ENCODE results near the gene ERF.

ERF gene

GRCh38 chr19:42242069-42242511 is 12.8 kb downstream of the ERF start:
- peak; percentile 15 for DNase-seq (ENCODE audit: low spot score)

- no peak for DNase-seq (ENCODE audit: low spot score)
Observed at GRCh38 chr19:42241279-42241678, 13.6 kb downstream of the ERF start.

DNA sequence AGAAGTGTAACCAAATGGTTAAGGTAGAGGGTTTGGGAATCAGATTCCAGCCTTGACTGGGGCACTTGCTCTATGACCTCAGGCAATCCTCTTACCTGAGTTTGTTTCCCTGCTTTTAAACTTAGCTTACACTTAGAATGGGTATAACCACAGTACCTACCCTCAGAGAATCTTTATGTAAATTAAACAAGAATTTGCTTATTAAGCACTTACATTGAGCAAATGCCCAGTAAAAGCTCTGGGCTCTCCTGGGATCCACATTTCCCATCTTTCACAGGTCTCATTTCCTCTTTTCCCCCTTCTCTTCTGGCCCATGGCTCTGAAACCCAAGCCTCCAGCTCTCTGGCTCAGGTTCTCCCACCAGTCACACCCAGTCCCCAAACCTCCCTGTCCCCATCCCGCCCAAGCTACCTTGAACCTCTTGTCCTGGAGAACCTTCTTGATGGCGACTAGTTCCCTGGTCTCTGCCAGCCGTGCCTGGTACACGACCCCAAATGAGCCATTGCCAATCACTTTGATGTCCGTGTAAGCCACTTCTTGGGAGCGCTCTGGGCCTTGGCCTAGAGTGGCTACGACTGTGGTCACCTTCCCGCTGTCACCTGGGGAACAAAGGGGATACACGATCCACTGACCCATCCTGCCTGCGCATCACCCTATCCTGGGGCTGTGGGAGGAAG is 15.2 kb downstream of the ERF start:
- DNase-seq (ENCODE audit: low spot score) = no peak

DNA sequence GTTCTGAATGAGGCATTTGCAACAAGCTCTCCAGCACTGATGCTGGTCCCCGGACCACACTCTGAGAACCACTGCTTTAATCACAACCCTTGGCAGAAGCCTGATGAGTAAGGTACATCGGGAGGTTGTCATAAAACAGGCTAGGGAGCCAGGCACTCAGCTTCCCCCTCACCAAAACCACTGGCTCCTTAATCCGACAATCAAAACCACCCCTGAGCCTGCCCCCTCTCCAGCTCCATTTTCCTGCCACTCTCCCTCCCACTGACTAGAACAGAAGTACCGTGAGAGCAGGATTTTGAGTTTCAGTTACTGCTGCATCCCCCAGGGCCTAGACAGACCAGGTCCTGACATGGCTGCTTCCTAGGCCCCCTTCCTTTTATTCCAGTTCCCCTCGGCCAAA is 19.7 kb downstream of the ERF start:
- no peak for DNase-seq (ENCODE audit: low spot score)

DNA sequence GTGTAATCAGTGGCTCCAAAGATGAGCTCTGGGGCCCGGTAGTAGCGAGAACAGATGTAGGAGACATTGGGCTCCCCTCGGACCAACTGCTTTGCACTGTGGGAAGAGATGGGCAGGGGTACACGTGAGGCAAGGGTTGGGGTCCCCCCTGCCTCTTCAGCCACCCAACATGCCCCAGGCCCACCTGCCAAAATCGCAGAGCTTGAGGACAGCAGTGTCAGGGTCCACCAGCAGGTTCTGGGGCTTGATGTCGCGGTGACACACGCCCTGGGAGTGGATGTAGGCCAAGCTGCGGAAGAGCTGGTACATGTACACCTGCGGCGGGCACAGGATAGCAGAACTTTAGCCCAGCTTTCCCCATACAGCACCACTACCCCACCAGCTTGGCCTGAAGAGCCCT is 20.6 kb downstream of the ERF start:
- no peak for DNase-seq (ENCODE audit: low spot score)

DNA sequence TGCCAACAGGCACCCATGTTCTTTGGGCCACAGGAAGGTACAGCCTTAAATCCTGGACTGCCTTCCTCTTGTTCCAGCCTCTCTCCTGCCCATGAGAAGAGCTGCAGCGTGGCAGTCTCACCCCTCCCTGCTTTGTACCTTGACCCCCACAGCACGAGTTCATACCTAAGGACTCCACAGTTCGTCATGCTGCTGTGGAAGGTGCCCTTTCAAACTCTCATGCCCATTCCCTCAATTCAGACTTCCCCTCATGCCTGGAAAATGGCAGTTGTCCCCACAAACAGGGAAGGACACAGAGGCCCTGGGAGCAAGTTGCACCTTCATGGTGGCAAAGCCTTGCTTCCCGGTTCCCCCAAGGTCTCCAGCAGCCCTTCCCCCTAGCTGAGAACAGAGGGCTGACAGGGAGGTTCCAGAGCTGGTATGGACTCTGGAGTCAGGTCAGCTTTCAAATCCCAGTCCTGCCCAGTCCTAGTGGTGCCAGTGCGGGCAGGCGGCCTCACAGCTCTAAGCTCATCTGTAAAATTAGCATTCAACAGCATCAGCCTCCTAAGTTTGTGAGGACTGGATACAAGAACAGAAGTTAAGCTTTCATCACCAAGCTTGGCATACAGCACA is 21.1 kb downstream of the ERF start:
- no peak for DNase-seq (ENCODE audit: low spot score)

GRCh38 chr19:42233106-42233505 is 21.8 kb downstream of the ERF start:
- DNase-seq (ENCODE audit: low spot score) = no peak

DNA sequence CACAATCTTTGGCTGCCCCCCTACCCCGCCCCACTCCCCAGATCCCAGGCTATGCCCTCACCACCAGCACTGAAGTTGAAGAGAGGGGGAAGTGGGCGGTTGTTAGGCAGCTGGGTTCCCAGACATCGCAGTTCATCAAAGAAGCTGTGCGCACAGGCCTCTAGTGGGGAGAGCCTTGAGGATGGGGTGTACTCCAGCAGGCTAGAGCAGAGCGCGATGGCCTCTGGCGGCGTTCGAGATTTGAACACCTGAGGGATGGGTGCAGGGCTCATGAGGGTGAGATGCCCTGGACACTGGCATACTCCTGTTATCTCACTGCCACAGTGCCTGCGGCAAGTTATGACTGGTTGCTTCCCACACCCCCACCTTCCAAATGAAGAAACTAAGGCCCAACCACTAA is 22.5 kb downstream of the ERF start:
- no peak for DNase-seq (ENCODE audit: low spot score)

DNA sequence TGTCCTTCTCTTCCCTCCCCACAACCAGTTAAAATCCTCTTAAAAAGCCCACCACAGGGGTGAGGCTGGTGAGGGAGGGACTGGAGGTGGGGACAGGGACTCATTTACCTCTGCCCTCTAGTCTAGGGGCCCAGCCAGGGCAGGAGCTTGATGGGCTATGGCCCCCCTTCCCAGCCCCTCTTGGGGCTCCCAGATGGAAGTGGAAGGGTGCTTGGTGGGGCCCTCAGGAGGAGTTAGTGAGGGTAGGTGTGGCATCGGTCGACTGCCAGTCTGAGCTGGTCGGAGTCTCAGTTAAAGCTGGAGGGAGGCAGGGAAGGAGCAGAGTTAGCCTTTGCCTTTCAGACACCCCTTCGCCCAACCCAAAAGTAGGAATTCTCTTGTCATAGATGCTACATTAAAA is 24.4 kb downstream of the ERF start:
- DNase-seq (ENCODE audit: low spot score) = no peak

- no peak for DNase-seq (ENCODE audit: low spot score)
Observed at GRCh38 chr19:42229855-42230351, 25.0 kb downstream of the ERF start.

- no peak for DNase-seq (ENCODE audit: low spot score)
Observed at GRCh38 chr19:42229301-42229854, 25.6 kb downstream of the ERF start.

GRCh38 chr19:42228641-42229040 is 26.3 kb downstream of the ERF start:
- no peak for DNase-seq (ENCODE audit: low spot score)

GRCh38 chr19:42226886-42227285 is 28.0 kb downstream of the ERF start:
- no peak for DNase-seq (ENCODE audit: low spot score)

DNA sequence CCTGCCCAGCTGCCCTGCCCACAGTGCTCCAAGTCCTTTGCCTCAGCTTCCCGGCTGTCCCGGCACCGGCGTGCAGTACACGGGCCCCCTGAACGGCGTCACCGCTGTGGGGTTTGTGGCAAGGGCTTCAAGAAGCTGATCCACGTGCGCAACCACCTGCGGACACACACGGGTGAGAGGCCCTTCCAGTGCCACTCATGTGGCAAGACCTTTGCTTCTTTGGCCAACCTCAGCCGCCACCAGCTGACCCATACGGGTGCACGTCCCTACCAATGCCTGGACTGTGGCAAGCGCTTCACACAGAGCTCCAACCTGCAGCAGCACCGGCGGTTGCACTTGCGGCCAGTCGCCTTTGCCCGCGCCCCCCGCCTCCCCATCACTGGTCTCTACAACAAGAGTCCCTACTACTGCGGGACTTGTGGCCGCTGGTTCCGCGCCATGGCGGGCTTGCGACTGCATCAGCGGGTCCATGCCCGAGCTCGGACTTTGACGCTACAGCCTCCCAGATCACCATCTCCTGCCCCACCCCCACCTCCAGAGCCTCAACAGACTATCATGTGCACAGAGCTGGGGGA is 29.1 kb downstream of the ERF start:
- DNase-seq (ENCODE audit: low spot score) = no peak

GRCh38 chr19:42224940-42225717 is 29.8 kb downstream of the ERF start:
- DNase-seq (ENCODE audit: low spot score) = no peak

DNA sequence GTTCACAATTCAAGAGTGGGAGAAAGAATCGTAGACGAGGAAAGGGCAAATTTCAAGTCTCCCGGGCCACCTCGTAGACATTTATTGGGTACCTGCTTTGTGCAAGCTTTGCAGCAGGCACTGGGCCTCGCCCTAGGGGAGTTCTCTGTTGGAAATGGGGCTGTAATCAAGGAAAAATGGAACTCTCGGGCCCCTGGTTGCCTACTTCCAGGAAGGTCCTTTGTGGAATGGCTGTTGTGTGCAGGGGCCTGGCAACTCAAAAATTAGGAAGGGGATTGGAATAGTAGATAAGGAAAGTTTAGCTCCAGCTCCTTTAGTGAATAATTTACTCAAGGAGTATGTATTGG is 34.2 kb downstream of the ERF start:
- no peak for DNase-seq (ENCODE audit: low spot score)

GRCh38 chr19:42219812-42220750 is 34.8 kb downstream of the ERF start, which contains the start of gene ZNF526:
Gene ZNF526 (plus strand): TSS chr19:42220312. CDS start chr19:42224404, 4,092 bp downstream.
- peak; percentile 97 for DNase-seq (ENCODE audit: low spot score)

DNA sequence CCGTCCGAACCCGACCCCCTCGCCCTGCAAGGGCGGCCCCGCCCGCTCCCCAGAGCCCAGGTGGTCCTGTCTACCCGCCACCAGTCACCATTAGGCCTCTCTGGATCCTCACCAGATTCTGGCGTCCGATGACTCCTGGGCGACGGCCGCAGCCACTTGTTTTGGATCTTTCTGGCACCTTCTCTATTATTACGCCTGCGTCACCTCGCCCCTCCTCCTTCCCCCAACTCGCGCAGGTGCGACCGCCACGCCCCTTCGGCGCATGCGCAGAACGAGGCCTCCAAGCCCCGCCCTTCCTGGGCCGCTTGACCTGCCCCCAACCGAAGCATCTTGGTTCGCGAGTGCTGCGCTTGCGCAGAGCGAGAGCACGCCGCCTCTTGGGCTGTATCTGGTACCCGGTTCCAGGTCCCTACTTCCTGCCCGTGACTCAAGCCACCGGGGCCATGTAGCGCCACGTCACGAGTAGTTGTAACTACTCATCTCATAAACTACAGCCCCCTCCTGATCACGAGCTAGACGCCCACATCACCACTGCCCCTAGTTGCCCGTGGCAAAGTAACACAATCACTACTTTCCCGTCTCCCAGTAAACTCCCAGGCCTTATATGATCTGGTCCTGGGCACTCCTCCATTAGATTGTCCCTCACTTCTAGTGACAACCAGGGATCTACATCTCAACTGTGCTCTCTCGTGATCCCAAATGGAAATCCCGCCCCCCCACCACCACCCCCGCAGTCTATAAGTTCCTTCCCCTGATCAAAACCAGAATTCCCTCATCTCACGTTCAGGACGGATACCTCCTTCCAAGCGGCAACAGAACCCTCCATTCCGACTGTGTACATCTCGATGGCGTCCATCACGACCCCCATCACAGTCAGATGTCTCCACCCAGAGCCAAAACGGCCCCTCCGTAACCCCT is 37.1 kb downstream of the ERF start, which contains the start of gene DEDD2:
TSS of gene DEDD2 (minus strand) at position 158 of the 918 bp plus-strand sequence. CDS start 670 bp downstream, outside the sequence.
- peak; percentile 100 for DNase-seq (ENCODE audit: low spot score)

- DNase-seq (ENCODE audit: low spot score) = no peak
Observed at GRCh38 chr19:42216653-42217519, 38.0 kb downstream of the ERF start.

Data from CD4-positive, alpha-beta T cell treated with Interleukin-6 at 100 ng/mL for 8 hours (primary cell).